GM12874 (cell line): ENCODE data around the gene RAPGEF2.

Source experiments
- TF ChIP-seq, protein P1 (sequence below): IDR thresholded peaks from 2 replicates; pipeline ENCODE4 v1.5.1; 2011; ENCODE audit warnings: low read depth, mild to moderate bottlenecking, control low read depth, low read length, moderate library complexity; ENCODE audit not compliant: insufficient read depth

RAPGEF2 gene

DNA sequence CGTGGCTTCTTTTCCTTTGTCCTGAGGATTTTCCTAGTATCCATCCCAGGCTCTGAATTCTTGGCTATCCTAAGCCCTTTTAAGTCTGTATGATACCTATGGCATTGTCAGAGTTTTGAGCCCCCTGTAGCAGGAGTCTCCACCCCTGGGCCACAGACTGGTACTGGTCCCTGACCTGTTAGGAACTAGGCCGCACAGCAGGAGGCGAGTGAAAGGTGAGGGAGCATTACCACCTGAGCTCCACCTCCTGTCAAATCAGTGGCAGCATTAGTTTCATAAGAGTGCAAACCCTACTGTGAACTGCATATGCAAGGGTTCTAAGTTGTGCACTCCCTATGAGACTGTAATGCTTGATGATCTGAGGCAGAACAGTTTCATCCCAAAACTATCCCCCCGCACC, 216.1 kb downstream of the RAPGEF2 start:
- TF ChIP-seq, protein P1, sequence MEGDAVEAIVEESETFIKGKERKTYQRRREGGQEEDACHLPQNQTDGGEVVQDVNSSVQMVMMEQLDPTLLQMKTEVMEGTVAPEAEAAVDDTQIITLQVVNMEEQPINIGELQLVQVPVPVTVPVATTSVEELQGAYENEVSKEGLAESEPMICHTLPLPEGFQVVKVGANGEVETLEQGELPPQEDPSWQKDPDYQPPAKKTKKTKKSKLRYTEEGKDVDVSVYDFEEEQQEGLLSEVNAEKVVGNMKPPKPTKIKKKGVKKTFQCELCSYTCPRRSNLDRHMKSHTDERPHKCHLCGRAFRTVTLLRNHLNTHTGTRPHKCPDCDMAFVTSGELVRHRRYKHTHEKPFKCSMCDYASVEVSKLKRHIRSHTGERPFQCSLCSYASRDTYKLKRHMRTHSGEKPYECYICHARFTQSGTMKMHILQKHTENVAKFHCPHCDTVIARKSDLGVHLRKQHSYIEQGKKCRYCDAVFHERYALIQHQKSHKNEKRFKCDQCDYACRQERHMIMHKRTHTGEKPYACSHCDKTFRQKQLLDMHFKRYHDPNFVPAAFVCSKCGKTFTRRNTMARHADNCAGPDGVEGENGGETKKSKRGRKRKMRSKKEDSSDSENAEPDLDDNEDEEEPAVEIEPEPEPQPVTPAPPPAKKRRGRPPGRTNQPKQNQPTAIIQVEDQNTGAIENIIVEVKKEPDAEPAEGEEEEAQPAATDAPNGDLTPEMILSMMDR, result no peak

DNA sequence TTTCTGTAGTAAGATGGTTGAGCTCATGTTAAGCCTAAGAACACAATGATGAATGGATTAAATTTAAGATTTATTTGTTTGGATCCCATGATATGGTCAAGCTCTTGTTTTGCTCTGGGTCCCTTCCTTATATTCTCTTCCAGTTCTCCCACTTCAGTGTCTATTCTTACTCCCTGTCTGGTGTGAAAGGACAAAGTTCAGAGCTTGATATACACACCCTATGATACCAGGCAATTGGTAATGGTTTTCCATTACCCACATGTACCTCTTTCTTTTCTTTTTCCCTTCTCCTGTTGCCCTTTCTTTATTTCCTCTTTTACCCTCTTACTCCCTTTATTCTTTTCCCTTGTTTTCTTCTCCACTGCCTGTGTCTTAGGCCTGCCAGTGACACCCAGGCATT, 223.6 kb downstream of the RAPGEF2 start:
- TF ChIP-seq, protein P1, result no peak

DNA sequence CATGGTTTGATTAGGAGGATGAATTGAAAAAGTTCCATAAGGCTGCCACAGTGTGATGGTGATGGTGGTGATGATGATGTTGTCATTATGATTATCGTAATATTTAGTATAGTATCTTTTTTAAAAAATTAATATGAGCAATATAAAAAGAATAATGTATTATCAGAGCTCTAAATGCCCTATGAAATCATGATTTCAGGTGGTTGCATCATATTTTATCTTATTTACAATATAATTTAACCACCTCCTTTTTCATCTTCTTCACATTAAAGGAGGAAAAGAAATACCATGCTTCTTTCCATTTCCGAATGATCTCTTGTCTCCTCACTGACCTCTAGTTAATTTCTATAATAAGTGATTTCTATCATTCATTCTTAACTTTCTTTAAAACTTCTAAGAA, 225.9 kb downstream of the RAPGEF2 start:
- TF ChIP-seq, protein P1, result no peak

DNA sequence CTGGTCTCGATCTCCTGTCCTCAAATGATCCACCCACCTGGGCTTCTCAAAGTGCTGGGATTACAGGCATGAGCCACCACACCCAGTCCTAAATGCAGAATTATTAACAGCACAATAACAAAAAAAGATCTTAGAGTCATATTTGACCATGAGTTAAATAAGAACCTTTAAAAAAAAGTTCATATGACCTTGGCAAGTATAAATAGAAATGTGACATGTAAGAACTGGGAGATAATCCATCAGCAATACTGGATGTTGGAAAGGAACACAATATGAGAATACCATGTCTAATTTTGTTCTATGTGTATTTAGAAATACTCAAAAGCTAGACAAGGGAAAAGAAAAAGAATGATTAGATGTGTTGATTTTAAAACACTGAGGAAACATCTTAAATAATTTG, 231.6 kb downstream of the RAPGEF2 start:
- TF ChIP-seq, protein P1, result no peak

DNA sequence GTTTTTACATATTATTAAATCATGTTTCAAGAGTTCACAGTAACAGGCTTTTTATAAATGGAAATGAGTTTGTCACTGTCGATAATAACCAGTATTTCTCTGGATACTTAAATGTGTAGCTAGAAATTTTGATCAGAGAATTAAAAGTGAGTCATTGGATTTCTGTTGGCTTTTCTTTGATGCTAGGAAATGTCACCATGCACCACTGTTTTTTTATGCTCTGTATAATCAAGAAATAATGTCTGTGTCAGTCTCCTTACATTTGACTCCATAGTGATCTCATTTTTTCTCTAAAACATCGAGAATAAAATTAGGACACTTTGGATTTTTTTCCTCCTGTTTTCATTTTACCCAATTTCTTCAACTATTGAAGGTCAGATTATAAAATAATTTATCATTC, 234.2 kb downstream of the RAPGEF2 start:
- TF ChIP-seq, protein P1, result no peak

DNA sequence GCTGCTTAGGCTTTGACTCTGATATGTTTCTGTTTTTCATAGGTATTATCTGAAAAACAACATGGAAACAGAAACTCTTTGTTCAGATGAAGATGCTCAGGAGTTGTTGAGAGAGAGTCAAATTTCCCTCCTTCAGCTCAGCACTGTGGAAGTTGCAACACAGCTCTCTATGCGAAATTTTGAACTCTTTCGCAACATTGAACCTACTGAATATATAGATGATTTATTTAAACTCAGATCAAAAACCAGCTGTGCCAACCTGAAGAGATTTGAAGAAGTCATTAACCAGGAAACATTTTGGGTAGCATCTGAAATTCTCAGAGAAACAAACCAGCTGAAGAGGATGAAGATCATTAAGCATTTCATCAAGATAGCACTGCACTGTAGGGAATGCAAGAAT, 238.6 kb downstream of the RAPGEF2 start:
- TF ChIP-seq, protein P1, result no peak

DNA sequence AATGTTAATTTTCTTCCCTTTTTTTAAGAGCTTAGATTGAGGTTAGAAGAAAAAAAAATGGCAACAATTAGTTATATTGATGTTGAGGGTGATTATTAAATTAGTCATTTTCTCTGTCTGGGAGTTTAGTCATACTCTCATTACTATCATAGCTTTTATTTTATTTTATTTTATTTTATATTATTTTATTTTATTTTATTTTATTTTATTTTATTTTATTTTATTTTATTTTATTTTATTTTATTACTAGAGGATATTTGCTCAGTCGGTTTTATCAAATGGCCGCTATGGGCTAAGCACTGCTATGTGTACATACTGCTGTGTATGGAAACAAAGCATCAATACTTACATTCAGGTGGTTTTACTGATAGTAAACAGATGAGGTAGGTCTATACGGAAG, 239.5 kb downstream of the RAPGEF2 start:
- TF ChIP-seq, protein P1, result no peak

DNA sequence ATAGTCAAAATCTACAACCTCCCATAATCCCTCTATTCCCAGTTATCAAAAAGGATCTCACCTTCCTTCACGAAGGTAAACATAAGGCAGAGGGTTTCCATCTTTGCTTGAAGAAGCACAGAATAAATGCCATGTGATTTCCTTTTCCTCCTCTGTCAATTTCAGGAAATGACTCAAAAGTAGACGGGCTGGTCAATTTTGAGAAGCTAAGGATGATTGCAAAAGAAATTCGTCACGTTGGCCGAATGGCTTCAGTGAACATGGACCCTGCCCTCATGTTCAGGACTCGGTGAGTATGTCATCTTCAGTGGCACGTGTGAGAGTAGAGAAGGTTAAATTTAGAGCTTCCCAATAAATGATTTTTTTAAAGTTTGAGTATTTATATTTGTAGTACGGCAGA, 240.2 kb downstream of the RAPGEF2 start:
- TF ChIP-seq, protein P1, result no peak
